Measurements from ENCODE around the gene CEP170.

The CEP170 gene

DNA sequence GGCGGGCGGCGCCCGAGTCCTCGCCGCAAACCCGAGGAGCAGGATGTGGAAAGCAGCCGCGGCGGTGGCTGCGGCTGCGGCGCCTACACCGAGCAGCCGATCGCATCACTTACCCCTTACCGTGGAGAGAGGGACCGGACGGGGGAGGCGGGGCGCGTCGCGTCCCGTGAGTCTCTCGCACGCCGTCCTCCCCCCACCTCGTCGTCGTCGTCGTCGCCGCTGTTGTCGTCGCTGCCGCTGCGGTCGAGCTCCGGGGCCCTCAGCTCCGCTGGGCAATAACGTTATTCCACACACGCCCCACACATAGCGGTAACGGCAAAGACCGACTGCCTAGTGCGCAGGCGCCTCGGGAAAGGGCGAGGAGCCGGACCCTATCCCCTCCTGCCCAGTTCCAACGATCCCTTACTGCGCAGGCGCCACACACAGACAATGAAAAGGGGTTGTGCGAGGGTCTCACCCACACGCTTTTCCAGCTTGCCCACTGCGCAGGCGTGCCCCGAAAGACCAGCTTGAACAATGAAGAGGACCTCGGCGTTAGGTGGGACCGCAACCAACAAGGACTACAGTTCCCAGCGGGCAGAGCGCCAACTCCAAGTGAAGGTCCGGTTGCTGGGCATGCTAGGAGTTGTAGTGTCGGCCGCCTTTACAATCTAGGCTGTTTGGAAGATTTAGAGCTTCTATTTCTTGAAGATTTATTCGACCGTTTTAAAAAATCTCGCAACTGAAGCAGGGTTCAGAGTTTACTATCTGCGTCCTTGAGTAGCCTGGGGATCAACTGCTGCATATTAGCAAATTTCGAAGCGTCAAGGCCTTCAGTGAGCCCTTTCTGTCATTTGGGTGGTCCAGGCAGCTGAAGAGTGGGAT is at the start of gene CEP170:
CEP170 (minus strand) TSS at position 355 of the 864 bp plus-strand sequence. CDS start 30,001 bp downstream, outside the sequence.
- DNase-seq (ENCODE audit: low read depth), result peak; percentile 92

GRCh38 chr1:243301059-243301458 is 46.0 kb upstream of the CEP170 start:
- no peak for DNase-seq (ENCODE audit: low read depth)

GRCh38 chr1:243299069-243299468 is 44.0 kb upstream of the CEP170 start:
- DNase-seq (ENCODE audit: low read depth), result no peak

- peak; percentile 38 for DNase-seq (ENCODE audit: low read depth)
Measured at GRCh38 chr1:243294723-243295121, 39.6 kb upstream of the CEP170 start.

DNA sequence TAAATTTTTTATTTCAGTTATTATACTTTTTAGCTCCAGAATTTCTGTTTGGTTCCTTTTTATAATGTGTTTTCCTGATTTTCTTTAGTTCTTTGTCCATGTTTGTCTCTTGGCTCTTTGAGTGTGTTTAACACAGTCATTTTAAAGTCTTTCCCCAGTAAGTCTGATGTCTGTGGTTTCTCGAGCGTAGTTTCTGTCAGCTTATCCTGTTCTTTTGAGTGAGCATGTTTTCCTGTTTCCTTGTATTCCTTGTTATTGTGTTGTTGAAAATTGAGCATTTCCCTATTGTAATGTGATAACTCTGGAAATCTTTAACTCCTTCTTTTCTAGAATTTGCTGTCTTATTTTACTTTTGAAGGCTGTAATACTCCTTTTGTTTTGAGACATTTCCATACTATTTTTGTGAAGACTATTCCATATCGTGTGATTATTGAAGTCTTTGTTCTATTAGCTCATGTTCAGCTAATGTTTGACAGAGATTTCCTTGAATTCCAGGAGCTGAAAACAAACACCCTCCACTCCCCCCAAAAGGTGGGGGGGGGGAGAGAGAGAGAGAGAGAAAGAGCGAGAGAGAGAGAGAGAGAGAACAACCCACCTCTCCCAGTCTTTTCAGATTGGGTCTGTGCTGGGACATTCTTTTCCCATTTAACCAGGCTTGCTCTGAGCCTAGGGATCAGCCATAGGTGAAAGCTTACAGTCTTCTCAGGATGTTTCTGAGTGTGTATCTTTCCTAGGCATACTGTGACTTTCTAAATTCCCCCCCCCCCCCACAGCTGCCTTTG is 39.1 kb upstream of the CEP170 start:
- no peak for DNase-seq (ENCODE audit: low read depth)

- DNase-seq (ENCODE audit: low read depth), result no peak
Measured at GRCh38 chr1:243292117-243292516, 37.0 kb upstream of the CEP170 start.

GRCh38 chr1:243291292-243291691 is 36.2 kb upstream of the CEP170 start:
- peak; percentile 31 for DNase-seq (ENCODE audit: low read depth)

DNA sequence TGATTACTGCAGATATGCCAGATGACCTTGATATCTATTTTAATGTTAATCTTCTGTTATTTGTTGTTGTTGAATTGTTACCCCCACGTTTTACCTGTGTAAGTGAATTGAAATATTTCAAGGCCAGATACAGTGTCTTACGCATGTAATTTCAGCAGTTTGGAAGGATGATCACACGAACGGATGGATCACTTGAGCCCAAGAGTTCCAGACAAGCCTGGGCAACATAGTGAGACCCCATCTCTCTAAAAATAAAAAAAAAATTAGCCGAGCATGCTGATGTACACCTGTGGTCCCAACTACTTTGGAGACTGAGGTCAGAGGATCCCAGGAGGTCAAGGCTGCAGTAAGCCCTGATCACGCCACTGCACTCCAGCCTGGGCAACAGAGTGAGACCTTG is 33.0 kb upstream of the CEP170 start:
- DNase-seq (ENCODE audit: low read depth), result no peak

- DNase-seq (ENCODE audit: low read depth), result peak; percentile 35
Measured at GRCh38 chr1:243287652-243288051, 32.6 kb upstream of the CEP170 start.

- no peak for DNase-seq (ENCODE audit: low read depth)
Measured at GRCh38 chr1:243287123-243287460, 32.0 kb upstream of the CEP170 start.

- DNase-seq (ENCODE audit: low read depth), result peak; percentile 45
Measured at GRCh38 chr1:243286409-243287122, 31.5 kb upstream of the CEP170 start.

GRCh38 chr1:243281672-243282071 is 26.6 kb upstream of the CEP170 start:
- no peak for DNase-seq (ENCODE audit: low read depth)

DNA sequence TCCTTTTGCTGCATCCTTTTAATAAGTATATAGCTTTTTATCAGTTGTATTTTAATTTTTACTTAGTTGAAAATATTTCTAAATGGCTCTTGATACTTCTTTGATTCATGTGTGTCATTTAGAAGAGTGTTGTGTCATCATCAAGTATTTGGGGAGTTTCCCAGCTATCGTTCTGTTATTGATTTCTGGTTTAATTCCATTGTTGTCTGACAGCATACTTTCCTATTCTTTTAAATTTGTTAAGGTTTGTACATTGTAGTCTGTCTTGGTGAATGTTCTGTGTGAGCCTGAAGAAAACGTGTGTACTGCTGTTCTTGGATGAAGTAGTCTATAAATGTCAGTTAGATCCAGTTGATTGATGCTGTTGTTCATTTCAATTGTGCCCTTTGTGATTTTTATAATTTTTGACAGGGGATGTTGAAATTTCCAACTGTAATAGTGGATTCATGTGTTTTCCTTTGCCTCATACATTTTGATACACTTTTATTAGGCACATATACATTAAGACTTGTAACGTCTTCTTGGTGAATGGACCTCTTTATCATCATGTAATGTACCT is 25.6 kb upstream of the CEP170 start:
- DNase-seq (ENCODE audit: low read depth), result no peak

GRCh38 chr1:243275316-243275715 is 20.2 kb upstream of the CEP170 start:
- DNase-seq (ENCODE audit: low read depth), result no peak

GRCh38 chr1:243273945-243274344 is 18.9 kb upstream of the CEP170 start:
- no peak for DNase-seq (ENCODE audit: low read depth)

DNA sequence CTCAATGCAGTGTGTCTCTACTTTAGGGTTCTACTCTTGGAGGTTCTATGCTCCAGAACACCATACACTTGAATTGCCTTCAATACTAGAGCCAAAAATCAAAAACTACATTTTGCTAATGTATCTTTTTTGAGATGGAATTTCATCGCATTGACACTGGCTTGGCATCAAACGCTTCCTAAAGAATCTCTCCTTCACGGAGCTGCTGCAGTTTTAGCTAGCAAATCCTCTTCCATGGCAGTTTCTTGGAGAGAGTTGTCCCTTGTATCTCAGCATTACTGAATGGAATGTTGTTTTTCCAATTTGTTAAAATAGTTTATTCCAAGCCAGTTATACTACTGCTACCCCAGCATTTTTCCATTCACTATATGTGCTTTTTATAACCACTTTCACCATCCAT is 18.4 kb upstream of the CEP170 start:
- no peak for DNase-seq (ENCODE audit: low read depth)

- no peak for DNase-seq (ENCODE audit: low read depth)
Measured at GRCh38 chr1:243272401-243272800, 17.3 kb upstream of the CEP170 start.

GRCh38 chr1:243271996-243272395 is 16.9 kb upstream of the CEP170 start:
- DNase-seq (ENCODE audit: low read depth), result no peak

DNA sequence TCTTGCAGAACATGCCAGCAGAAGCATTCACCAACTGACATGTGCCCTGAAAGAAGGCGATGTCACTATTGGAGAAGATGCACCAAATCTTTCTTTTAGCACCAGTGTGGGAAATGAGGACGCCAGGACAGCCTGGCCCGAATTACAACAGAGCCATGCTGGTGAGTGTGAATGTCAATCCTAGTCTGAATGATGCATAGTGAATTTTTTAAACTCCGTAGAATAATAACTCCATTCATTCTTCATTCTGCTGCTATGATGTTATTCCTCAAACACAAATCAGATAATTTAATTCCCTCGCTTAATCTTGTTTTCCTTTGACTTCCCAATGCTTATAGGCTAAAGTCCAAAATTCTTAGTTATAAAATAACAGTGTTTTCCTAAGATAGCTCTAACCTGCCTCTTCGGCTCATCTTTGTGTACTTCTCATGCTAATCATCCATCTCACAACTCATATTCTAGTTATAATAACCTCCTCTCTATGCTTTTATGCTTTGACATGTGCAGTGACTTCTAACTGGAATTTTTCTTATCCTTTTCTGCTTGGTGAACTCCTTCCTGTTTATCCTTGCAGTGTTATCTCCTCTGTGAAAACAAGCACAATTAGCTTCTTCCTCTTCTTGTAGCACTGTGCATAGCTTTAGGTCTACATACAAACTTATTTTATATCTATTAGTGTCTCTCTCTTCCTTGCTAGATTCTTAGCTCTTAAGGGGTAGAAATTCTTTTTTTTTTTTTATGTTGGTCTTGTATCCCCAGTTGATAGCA is 15.2 kb upstream of the CEP170 start:
- DNase-seq (ENCODE audit: low read depth), result no peak

DNA sequence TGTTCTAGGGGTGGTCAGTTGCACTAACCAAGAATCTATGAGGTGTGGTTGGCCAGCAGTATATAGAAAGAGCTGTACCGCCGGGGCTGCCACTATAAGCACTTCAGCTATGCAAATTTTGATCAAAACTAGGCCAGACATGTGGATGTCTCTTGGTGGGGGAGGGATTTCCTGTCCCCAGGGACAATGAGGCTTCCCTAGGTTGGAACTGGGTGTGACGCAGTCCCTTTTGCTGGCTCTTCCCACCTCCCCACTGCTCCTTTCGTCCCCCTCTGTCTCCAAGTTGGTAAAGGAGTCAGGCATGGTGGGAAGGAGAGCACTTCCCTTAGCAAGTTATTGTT is 14.3 kb upstream of the CEP170 start:
- no peak for DNase-seq (ENCODE audit: low read depth)

DNA sequence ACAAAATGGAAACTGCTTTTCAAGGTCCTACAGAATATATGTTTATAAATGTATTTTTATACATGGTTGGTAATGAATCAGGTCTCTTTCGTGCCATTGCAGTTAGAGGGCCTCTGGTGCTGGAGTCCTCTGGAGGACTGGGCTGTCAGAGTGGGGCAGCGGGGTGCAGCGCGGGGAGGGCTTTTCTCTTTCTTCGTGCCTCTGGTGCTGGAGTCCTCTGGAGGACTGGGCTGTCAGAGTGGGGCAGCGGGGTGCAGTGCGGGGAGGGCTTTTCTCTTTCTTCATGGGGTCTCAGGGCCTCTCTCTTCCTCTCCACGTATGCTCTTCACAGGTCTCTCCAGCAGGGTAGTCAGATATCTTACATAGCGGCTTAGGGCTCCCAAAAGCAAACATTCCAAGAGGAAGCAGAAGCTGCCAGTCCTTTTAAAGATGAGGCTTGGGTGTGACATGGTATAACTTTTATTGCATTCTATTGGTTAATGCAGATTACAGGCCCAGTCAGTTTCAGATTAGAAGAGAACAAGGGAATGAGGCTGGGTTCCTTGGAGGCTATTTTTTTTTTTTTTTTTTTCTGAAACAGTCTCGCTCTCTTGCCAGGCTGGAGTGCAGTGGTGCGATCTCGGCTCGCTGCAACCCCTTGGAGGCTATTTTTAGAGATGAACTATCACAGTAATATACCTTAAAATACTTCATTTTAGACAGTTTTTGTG is 13.8 kb upstream of the CEP170 start:
- no peak for DNase-seq (ENCODE audit: low read depth)
